T-helper 1 cell (primary cell): ENCODE data around the gene ARHGEF25.
"Not testable (repeated sequence)": the region's sequence is repeated elsewhere in the genome, so short reads cannot be mapped to it uniquely, and the experiment has no call there.

Experiments
- DNase-seq, 5 donors: peaks; one replicate each; pipeline ENCODE4 v3.0.0-alpha.2; 2012 to 2020

ARHGEF25 gene

GRCh38 chr12:57622293-57623245 lies 11.3 kb downstream of the ARHGEF25 start:
- DNase-seq = no peak

DNA sequence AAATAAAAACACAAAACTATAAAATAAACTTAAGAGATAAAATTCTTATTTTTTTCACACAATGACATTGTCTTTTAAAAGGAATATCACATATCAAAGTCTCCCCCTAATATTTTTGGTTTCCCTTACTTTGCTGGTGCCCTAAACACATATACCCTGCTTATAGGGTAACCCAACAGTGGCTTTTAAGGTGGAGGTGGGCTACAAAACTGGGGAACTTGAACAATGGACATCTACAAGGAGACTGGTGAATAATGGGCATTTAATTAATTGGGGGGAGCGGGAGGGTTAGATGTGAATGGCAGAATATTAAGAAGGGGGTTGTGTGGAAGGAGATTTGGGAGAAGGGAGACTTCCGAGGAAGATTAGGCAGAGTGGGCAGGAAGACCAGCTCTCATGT lies 12.2 kb downstream of the ARHGEF25 start:
- DNase-seq = no peak

DNA sequence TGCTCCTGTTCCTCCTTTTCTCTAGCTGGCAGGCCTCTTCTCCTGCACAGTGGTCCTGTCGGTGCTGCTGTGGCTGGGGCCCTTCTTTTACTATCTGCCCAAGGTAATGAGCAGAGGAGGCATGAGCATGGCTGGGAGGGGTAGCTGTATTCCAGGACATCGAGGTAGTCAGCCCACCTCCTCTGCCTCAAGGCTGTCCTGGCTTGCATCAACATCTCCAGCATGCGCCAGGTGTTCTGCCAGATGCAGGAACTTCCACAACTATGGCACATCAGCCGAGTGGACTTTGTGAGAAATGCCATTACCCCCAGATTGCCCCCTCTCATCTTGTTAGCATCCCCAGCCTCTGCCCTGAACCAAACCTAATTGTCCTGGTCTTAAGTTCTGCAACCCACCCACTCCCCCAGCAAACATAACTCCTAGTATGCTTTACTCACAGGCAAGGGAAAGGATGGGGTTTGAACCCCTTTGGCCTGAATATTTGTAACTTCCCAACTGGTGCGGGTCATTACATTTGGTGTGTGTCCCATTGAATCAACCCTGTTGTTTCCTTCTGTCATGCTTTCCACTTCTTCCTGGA lies 12.7 kb downstream of the ARHGEF25 start:
- no peak for DNase-seq

- DNase-seq = no peak
These were observed 13.4 kb downstream of the ARHGEF25 start for GRCh38 chr12:57624441-57625220.

DNA sequence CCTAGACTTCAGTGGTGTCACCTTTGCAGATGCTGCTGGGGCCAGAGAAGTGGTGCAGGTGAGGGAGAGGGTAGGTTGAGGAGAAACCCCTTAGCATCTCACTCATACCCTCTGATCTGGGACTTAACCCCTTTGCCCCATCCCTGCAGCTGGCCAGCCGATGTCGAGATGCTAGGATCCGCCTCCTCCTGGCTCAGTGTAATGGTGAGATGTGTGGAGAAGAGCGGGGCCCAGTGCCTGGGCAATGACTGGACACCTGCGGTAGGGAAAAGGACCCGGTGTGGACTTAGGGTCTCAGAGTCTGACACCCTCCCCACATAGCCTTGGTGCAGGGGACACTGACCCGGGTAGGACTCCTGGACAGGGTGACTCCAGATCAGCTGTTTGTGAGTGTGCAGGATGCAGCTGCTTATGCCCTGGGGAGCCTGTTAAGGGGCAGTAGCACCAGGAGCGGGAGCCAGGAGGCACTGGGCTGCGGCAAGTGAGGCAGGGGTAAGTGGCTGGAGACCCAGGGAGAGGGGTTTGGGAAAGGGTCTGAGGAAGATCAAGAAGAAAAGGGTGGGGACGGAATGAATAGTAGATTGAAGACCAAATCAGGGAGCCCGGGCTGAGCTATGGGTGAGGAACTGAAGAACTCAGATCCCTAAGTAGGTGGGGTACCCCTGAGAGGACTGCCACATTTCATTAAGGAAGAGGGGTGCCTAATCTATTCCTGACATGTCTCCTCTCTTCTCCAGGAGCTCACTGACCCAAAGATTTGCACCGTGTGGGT lies 14.2 kb downstream of the ARHGEF25 start:
- no peak for DNase-seq

GRCh38 chr12:57626111-57626920 lies 15.1 kb downstream of the ARHGEF25 start:
- no peak for DNase-seq

DNA sequence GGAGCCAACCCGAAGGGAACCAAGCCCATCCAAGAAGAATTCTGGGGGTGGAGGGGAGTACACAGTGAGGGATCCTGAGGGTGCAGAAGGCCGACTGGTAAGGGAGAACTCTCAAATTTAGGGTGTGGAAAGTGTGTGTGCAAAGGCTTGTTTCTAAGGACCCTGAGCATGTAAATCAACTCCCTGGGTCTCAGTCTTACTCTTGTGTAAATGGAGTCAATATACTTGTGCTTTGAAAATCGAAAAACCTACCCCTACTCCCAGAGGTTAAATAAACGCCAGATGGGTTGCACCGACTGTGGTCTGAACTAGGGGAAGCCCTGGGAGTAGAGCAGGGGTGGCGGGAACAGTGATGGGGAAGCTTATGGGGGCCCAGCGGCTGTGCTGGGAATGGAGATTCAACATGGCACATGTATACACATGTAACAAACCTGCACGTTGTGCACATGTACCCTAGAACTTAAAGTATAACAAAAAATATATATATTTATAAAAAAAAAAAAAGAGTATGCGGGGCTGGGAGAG lies 15.7 kb downstream of the ARHGEF25 start:
- no peak for DNase-seq

DNA sequence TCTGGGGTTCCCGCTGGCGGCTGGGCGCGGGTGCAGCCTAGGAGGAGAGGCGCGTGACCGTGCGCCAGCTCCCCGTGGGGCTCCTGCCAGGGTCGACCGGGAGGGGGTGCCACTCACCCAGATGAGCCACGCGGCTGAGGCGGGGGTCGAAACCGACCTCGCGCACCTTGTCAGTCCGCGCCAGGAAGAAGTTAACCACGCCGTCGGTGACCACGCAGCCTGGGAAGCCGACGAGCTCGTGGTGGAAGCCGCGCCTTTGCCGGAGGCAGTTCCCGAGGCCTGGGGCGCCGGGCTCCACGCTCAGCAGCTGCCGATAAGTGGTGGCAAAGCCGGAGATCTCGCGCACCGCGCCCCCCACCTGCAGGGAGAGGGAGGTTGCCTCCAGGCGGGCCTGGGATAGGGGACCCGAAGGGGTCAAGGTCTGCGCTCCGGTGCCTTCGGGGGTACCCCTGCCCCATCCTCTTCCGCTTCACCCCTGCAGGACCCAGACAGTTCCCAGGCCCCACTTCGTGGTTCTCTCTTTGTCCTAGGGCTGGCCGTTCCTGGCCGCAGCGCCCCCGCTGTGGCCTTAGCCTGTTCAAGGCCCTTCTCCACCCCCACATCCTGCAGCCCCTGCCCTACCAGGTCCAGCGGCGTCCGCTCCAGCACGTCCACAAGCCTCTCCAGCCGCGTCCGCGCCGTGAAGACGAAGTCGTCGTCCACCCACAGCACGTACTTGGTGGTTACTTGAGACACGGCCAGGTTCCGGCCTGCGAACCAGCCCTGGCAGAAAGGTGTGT lies 16.5 kb downstream of the ARHGEF25 start:
- DNase-seq = peak in 1 of 5 donors; percentile 25

- no peak for DNase-seq
These were observed 17.3 kb downstream of the ARHGEF25 start for GRCh38 chr12:57628280-57629191.

- DNase-seq = no peak
These were observed 18.7 kb downstream of the ARHGEF25 start for GRCh38 chr12:57629897-57630471.

GRCh38 chr12:57630891-57631433 lies 19.7 kb downstream of the ARHGEF25 start:
- DNase-seq = no peak

- DNase-seq = no peak
These were observed 20.4 kb downstream of the ARHGEF25 start for GRCh38 chr12:57631566-57632072.

DNA sequence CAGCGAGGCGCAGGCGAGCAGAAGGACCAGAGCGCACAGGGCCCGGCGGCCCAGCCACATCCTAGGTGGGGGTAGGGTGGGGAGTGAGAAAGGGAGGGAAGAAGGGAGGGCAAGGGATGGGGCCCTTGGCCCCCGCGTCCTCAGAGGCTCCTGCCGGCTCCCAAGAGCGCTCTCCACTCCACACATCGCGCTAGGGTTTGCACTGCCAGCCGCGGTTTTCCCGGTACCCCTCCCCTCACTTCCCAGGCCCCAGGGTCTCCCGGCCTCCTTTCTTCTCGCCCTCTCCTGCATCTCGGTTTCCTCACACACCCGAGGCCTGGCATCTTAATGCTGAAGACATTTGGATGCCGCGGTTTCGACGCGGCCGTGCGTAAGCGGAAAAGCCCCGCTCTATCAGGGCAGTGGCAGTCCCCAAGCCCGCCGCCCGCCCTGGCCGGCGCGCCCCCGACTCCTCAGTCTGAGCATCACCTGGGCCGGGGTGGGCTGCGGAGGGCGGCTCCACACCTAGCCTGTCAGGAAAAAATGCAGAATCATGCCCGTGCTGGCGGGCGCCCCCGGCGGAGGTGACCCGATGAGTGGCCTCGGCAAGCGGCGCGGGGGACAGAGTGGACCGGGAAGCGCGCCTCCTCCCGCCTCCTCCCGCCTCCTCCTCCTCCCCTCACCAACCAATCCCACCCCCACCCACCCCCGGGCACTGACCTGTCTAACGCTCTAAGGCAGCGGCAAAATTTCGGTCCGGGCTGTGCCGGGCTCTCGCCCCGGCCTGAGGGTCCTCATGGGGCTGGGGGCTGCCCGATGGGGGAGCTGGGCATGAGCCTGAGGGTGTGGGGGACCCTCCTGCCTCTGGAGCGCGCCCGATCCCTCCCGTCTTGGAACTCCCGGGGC lies 21.1 kb downstream of the ARHGEF25 start:
- peak in 1 of 5 donors; percentile 33 for DNase-seq

- DNase-seq = peak in 4 of 5 donors; percentile 34 to 71 (median 53)
These were observed 22.0 kb downstream of the ARHGEF25 start, which contains the start of gene B4GALNT1 for GRCh38 chr12:57632958-57633840. Gene B4GALNT1 (minus strand): TSS chr12:57633201. CDS start chr12:57632132, 1,069 bp downstream.

GRCh38 chr12:57636731-57637130 lies 25.5 kb downstream of the ARHGEF25 start:
- not testable (repeated sequence) for DNase-seq

GRCh38 chr12:57637364-57637763 lies 26.1 kb downstream of the ARHGEF25 start:
- DNase-seq = no peak
